Mucosa of stomach (tissue), 1 donor: ENCODE results near the gene F10.

Experiments used
- H3K27me3 ChIP-seq: one replicate; pipeline ENCODE4 v1.7.0; 2013; ENCODE audit warnings: mild to moderate bottlenecking, low read length; ENCODE audit not compliant: control insufficient read depth, insufficient read depth
- H3K36me3 ChIP-seq: one replicate; pipeline ENCODE4 v1.7.0; 2013; ENCODE audit warnings: low read length; ENCODE audit not compliant: control insufficient read depth, insufficient read depth
- H3K4me1 ChIP-seq: one replicate; pipeline ENCODE4 v1.7.0; 2013; ENCODE audit warnings: mild to moderate bottlenecking, low read length; ENCODE audit not compliant: control insufficient read depth, insufficient read depth
- H3K4me3 ChIP-seq: one replicate; pipeline ENCODE4 v1.7.0; 2013; ENCODE audit warnings: low read length
- H3K9ac ChIP-seq: one replicate; pipeline ENCODE4 v1.7.0; 2013; ENCODE audit warnings: mild to moderate bottlenecking, low read length, moderate library complexity
- H3K9me3 ChIP-seq: one replicate; pipeline ENCODE4 v1.7.0; 2013; ENCODE audit warnings: mild to moderate bottlenecking, low read length, moderate library complexity; ENCODE audit not compliant: control insufficient read depth
- donor health status: Pancreatic carcinoma.

The F10 gene

DNA sequence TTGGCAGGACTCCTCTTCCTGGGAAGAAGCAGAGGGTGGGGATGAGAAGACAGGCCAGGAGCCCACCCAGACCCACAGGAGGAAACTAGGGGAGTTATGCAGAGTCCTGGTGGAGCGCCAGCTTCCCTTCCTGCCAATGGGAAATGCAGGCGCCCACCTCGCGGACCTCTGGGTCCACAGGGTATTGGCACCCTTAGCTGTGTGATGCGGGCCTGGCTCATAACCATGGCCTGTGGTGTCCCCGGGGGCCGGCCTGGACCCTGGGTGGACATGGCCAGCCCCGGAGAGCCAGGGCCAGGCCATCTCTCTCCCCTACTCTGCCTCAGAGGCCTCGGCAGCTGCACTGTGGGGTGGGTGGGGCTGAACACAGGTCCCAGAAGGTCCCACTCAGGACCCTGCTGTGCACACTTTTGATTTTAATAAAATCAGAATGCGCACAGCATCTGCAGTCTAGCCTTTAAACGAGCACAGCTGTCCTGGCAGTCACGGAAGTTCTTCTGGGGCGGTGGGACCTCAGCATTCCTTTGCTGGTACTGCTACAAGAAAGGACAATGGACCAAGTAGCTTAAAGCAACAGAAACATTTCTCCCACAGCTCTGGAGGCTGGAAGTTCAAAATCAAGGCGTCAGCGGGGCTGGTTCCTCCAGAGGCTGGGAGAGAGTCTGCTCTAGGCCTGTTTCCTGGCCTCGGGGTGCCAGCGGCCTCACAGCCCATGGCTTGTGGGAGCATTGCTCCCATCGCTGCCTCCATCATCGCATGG lies 1.8 kb downstream of the F10 start:
- Histone ChIP-seq H3K9me3 (no peaks in the 10 kb centered on the region), H3K4me1 (peaks cover 17% of the 10 kb centered on the region), H3K36me3 (no peaks in the 10 kb centered on the region), H3K9ac (no peak overlapping the region), H3K27me3 (peaks cover 7% of the 10 kb centered on the region), H3K4me3 (no peak overlapping the region)

DNA sequence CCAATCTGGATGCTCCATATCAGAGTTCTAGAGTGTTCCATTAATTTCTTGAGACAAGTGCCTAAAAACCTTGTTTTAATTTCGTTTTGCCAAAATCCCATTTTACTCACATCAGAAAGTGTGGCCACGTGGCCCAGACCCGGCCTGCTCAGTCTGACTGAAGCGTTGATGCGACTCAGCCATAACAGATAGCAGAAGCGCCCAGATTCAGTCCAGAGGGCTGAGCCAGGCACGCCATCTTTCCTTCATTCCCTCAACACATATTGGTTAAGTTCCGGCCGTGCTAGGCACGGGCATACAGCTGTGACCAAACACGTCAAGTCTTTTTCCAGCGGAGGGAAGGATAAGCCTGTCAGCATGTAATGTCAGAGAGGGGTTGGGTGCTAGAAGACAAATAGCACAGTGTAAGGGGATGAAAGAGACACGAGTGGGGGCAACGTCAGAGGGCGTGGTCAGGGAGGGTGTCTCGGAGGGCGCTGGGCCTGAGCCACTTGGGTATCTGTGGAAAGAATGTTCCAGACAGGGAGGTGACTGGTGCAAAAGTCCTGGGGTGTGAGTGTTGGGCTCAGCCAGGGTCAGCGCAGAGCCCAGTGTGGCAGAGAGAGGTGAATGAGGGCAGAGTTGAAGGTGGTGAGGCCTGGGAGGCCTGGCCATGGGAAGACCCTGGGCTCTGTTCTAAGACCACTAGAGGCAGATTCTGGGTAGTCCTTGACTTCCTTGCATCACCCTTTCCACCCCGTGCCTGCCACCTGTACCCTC lies 3.1 kb downstream of the F10 start:
- Histone ChIP-seq H3K36me3 (no peaks in the 10 kb centered on the region), H3K9ac (no peak overlapping the region), H3K27me3 (peaks cover 15% of the 10 kb centered on the region), H3K9me3 (no peaks in the 10 kb centered on the region), H3K4me1 (peaks cover 17% of the 10 kb centered on the region), H3K4me3 (no peak overlapping the region)

DNA sequence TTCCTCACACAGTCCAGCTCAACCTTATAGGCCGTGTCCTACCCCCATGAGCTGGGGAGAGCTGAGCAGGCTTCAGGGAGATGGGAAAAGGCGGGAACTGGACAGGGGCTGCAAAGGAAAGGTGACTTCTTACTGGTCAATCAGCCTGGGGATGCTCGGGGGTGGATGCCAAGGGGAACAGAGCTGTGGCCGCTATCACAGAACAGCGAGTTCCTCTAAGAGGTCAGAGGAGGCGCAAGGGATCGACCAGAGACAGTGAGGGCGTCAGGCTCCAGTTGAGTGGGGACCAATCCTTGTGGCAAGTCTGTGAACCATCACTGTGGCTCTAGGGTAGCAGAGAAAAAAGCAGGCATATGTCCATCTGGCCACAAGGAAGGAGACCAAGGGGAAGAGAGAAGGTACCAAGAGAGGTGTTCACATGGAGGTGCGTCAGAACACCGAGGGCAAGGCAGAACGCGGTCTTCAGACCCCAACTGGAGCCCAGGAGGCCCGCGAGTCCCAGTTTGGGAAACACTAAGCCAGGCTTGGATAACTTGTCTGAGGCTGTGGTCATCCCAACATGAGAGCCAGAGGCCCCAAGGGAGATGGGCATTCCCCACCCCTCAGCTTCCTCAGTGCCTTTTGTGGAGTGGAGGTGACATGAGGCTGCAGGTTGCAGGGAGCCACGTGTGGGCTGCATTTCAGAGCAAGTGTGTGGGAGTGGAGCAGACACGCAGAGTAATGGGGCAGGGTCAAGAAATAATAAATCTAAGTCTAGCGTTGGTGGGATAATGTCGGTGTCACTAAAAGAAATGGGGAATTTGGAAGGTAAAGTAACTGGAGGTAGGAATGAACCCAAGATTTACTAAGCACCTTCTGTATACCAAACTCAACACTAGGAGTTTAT lies 3.9 kb downstream of the F10 start:
- H3K27me3 ChIP-seq: peaks cover 15% of the 10 kb centered on the region
- H3K4me3 ChIP-seq: no peak overlapping the region
- no peaks in the 10 kb centered on the region for H3K9me3 ChIP-seq
- H3K36me3 ChIP-seq: no peaks in the 10 kb centered on the region
- peaks cover 17% of the 10 kb centered on the region for H3K4me1 ChIP-seq
- H3K9ac ChIP-seq: no peak overlapping the region

DNA sequence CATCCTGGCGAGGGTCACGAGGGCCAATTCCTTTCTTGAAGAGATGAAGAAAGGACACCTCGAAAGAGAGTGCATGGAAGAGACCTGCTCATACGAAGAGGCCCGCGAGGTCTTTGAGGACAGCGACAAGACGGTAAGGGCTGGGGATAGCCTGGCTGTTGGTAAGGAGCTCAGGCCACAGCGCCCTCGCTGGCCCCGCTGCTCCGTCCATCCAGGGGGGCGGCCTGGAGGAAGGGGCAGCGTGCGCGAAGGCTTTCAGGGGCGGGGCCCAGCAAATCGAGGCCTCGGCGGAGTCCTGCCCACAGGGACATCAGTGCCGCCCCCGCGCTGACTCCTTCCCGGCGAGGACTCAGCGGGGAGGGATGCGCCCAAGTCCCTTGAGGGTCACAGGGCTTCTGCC lies 6.9 kb downstream of the F10 start:
- H3K4me1 ChIP-seq: no peaks in the 10 kb centered on the region
- H3K36me3 ChIP-seq: no peaks in the 10 kb centered on the region
- H3K4me3 ChIP-seq: no peak overlapping the region
- no peak overlapping the region for H3K9ac ChIP-seq
- H3K9me3 ChIP-seq: no peaks in the 10 kb centered on the region
- peaks cover 15% of the 10 kb centered on the region for H3K27me3 ChIP-seq

DNA sequence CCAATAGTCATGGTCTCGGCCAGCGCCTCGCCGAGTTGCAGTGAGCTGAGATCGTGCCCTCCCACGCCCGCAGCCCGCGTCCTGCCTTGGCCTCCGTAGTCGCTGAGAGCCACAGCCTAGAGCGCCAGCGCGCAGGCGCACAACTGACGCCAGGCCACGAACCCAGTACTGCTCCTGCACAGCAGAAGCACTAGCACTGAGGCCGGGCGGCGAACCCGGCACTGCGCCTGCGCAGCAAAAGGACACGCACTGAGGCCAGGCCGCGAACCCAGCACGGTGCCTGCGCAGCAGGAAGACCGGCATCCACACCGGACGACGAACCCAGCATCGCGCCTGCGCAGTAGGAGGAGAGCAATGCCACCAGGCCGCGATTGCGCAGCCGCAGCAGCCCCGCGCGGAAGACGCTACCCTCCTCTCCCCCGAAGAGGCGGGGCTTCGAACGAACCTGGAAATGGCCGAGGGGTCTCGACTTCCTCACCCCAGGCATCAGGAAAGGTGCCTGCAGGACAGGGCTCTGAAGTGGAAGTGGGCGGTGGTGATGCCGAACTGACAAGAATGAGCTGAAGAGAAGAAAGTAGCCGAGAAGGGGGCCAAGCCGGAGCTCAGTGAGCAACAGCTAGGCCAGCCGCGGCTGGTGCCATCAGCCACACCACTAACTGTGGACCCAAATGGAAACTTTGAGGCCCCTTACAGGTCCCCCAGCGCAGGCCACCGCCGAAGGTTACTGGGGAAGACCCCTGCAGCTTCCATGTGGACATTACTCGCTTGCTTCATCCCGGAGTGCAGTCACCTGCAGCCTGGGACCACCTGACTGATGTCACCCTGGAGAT lies 7.5 kb downstream of the F10 start:
- no peak overlapping the region for H3K4me3 ChIP-seq
- H3K27me3 ChIP-seq: peaks cover 15% of the 10 kb centered on the region
- H3K4me1 ChIP-seq: no peaks in the 10 kb centered on the region
- no peaks in the 10 kb centered on the region for H3K36me3 ChIP-seq
- H3K9me3 ChIP-seq: no peaks in the 10 kb centered on the region
- H3K9ac ChIP-seq: no peak overlapping the region

DNA sequence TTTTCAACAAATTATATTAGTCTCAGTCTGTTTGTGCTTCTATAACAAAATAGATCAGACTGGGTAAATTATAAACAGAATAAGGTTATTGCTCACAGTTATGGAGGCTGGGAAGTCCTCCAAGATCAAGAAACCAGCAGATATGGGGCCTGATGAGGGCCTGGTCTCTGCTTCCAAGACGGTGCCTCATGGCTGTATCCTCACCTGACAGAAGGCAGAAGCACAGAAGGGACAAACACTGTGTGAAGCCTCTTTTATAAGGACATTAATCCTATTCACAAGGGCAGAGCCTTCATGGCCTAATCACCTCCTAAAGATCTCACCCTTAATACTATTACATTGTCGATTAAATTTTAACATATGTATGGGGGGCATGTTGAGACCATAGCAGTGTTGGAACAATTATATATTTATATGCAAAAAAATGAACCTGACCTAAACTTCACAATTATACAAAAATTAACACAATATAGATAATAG lies 12.7 kb downstream of the F10 start:
- H3K27me3 ChIP-seq: peaks cover 3% of the 10 kb centered on the region
- H3K4me3 ChIP-seq: no peak overlapping the region
- H3K4me1 ChIP-seq: no peaks in the 10 kb centered on the region
- H3K9me3 ChIP-seq: no peaks in the 10 kb centered on the region
- no peaks in the 10 kb centered on the region for H3K36me3 ChIP-seq
- no peak overlapping the region for H3K9ac ChIP-seq

DNA sequence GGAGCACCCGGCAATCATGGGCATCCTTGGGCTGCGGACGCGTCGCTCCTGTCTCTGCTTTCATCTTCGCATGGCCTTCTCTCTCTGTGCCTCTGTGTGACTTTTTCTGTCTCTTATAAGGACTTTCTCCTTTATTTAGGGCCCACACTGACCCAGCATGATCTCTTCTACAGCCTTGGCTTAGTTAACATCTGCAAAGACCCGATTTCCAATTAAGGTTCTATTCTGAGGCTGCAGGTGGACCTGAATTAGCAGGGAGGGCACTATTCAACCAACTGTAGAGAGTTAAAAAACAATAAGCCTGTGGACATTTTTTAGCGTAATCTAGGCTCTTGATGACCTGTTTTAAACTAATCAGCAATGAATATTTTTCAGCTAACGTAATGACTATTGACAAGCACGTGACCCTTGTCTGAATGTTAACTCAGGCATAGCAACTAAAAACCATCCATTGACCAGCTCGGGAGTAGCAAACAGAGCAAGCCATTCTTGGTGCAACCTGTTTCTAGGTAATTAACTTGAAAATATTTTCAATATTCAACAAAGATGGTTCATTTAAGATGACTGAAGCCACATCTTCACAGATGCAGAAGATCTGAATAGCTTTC lies 15.2 kb downstream of the F10 start:
- Histone ChIP-seq H3K4me3 (no peak overlapping the region), H3K36me3 (no peaks in the 10 kb centered on the region), H3K9me3 (no peaks in the 10 kb centered on the region), H3K4me1 (no peaks in the 10 kb centered on the region), H3K27me3 (no peaks in the 10 kb centered on the region), H3K9ac (no peak overlapping the region)

DNA sequence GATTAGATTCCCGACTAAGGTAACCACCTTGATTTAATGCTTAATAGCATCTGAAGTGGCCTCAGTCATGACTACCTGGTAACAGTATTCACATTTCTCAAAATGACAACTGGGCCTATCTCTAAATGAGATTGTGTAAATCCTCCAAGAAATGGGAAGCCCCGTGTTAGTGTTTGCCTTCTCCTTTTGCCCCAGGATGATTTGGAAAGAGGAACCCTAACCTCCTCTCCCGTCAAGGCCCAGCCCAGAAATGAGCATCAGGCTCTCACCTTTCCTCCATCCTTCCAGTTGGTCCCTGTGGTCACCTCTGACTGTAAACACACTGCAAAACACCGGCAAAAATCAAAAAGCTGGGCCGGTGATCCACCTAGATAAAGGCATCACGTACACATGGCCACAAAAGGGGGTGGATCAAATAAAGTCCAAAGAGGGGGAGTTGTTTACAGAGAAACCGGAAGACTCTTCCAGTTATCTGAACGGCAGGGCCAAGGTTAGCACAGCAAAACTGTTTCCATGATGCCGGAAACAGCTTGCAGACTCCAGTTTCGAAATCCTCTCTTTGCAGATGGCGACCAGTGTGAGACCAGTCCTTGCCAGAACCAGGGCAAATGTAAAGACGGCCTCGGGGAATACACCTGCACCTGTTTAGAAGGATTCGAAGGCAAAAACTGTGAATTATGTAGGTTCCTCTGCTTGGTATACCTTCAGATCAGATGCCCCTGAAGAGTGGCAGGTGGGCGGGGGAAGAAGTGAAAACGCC lies 16.4 kb downstream of the F10 start:
- Histone ChIP-seq H3K9me3 (no peaks in the 10 kb centered on the region), H3K9ac (no peak overlapping the region), H3K36me3 (no peaks in the 10 kb centered on the region), H3K27me3 (no peaks in the 10 kb centered on the region), H3K4me3 (no peak overlapping the region), H3K4me1 (no peaks in the 10 kb centered on the region)

DNA sequence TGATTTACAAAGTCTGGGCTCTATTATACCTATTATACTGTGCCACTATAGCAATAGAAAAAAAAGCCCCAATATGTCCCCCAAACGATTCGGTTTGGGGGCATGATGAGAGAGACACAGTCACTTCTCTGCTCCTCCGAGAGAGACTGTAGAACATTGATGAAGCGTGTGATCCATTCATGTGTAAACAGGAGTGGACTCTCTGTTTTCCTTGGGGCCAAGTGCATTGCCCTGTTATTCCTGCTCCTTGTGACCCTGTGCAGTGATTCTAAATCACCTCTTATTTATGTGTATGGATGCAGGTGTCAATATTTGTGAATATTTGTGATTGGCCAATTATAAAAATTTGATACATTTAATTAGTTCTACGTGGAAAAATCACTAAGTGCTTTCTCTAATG lies 17.0 kb downstream of the F10 start:
- no peaks in the 10 kb centered on the region for H3K4me1 ChIP-seq
- no peaks in the 10 kb centered on the region for H3K27me3 ChIP-seq
- no peak overlapping the region for H3K9ac ChIP-seq
- no peaks in the 10 kb centered on the region for H3K9me3 ChIP-seq
- H3K36me3 ChIP-seq: no peaks in the 10 kb centered on the region
- no peak overlapping the region for H3K4me3 ChIP-seq

DNA sequence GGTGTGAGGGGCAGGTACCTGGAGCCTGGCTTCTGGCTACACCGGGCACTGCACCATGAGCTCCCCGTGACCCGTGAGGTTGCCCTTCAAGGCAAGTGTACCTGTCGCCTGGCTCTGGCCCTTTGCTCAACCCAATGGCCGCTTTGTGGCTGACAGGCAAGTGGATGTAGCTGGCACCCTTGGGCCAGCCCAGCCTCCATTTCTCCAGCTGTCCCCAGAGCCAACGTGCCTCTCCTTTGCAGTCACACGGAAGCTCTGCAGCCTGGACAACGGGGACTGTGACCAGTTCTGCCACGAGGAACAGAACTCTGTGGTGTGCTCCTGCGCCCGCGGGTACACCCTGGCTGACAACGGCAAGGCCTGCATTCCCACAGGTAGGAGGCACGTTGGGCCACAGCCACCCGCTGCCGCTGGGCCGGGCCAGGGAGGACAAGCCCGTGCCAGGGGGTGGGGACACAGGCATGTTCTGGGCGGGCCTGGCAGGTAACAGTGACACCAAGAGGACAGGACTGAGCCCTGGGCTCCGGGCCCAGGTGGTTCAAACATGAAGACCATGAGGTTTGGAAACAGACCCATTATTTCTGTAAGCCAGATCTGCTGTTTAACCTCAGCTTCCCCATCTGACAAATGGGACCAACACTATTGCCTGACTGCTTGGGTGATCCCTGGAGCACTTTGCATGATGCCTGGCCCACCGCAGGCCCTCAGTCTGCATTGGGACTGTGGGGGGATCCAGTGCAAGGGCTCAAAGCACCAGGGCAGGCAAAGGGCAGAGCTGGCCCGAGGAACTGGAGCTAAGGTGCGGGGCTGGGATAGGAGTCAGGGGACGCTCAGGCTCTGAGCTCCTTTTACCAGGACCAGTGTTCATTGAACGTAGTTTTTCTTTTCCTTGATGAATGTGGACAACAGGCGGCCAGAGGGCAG lies 18.3 kb downstream of the F10 start:
- no peaks in the 10 kb centered on the region for H3K36me3 ChIP-seq
- no peaks in the 10 kb centered on the region for H3K27me3 ChIP-seq
- no peaks in the 10 kb centered on the region for H3K4me1 ChIP-seq

More for the DNA sequence above, 18.3 kb downstream of the F10 start:
- Histone ChIP-seq H3K4me3 (no peak overlapping the region), H3K9ac (no peak overlapping the region), H3K9me3 (no peaks in the 10 kb centered on the region)
